Testis (tissue), 2 donors: ENCODE data around the gene SSRP1.

ENCODE experiments used
- POLR2A ChIP-seq: fragments of 450-650 bp; IDR thresholded peaks from one replicate; pipeline ENCODE4 v1.6.1; 2017; ENCODE audit warnings: antibody characterized with exemption, mild to moderate bottlenecking, moderate library complexity
- TF ChIP-seq, protein P1 (sequence below), 3 experiments: fragments of 450-650 bp in 2 of 3; fragments of 200-600 bp in 1 of 3; sonication (generic) in 1 of 3; IDR thresholded peaks; one replicate each; pipeline ENCODE4 v1.5.1; 2016 to 2019; ENCODE audit warnings: antibody characterized with exemption in 3 of 3, mild to moderate bottlenecking in 2 of 3, moderate library complexity in 1 of 3

DNA sequence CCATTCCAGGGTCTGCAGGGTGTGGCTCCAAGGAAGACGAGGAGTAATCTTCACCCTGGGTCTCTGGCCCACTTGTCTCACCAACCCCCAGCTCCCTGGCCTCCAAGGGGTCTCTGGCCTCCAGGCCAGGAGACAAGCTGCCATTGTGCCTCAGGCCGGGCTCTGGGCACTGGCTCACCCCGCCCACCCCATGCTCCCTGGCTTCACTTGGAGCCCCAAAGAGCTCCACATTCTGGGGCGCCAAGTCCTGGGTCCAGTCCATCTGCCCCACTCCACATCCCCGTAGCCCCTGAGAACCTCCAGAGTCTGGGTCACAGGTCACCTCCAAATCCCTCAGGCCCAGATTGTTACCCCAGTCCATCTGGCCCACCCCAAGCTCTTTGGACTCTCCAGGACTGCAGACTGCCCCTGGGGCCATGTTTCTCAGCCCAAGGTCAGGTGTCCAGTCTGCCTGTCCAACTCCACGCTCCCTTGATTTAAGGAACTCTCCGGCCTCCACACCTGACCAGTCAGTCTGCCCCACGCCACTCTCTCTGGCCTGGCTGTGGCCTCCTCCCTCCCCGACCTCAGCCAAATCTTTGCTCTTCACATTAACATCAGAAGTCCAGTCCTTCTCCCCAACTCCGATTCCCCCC is 27.1 kb downstream of the SSRP1 start:
- TF ChIP-seq, protein P1, sequence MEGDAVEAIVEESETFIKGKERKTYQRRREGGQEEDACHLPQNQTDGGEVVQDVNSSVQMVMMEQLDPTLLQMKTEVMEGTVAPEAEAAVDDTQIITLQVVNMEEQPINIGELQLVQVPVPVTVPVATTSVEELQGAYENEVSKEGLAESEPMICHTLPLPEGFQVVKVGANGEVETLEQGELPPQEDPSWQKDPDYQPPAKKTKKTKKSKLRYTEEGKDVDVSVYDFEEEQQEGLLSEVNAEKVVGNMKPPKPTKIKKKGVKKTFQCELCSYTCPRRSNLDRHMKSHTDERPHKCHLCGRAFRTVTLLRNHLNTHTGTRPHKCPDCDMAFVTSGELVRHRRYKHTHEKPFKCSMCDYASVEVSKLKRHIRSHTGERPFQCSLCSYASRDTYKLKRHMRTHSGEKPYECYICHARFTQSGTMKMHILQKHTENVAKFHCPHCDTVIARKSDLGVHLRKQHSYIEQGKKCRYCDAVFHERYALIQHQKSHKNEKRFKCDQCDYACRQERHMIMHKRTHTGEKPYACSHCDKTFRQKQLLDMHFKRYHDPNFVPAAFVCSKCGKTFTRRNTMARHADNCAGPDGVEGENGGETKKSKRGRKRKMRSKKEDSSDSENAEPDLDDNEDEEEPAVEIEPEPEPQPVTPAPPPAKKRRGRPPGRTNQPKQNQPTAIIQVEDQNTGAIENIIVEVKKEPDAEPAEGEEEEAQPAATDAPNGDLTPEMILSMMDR (IDR thresholded peaks at IDR 0.05), result no peak
- no peak for TF ChIP-seq POLR2A
